Stimulated activated CD8-positive, alpha-beta memory T cell treated with anti-CD3 and anti-CD28 coated beads, Interleukin-4, amount 100 ng/mL, for 1 hour (primary cell): Measurements from ENCODE around the gene ETFA.

ENCODE experiments used
- DNase-seq, 2 donors: peaks; one replicate each; pipeline ENCODE4 v3.0.0-alpha.2; 2020; ENCODE audit warnings: low read depth in 2 of 2, low spot score in 1 of 2

The ETFA gene

DNA sequence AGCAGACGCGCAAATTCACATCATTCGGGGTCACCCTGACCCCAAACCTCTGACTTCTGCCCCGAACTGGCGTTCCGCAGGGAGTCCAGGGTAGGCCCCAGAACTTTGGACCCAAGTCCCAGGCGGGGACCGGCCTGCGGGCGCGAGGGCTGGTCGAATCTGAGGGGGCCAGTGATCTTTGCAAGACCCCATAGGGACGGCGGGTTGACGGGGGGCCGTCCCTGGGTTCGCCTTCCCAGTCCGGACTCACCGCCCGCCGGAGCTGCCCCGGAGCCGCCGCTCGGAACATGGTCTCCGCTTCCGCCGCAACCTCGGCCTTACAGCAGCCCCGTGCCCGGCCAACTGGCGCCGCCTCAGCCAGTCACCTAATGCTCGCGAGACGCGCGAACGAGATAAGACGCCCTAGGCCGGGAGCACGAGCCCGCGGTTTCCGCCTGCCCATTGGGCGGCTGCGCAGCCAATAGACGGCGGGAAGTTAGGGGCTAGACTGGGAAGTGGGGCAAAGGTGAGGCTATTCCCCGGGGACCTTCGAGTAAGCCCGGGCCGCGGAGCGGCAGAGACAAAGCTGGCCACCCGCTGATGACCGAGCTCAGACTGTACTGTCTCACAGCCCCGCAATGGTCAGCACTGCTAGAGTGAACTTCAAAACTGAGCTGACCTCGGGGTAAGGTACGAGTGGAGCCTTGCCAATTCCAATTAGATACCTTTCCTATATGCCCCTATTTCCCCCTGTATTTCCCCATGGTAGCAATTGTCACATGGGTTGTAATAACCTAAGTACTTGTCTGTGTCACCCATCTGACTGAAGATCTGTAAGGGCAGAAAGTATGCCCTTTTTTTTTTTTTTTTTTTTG, at the start of gene ETFA:
Gene ETFA (minus strand): TSS at position 370 of the 854 bp plus-strand sequence. CDS start 81 bp downstream, at position 289.
- DNase-seq, result peak; percentile 75 to 76

DNA sequence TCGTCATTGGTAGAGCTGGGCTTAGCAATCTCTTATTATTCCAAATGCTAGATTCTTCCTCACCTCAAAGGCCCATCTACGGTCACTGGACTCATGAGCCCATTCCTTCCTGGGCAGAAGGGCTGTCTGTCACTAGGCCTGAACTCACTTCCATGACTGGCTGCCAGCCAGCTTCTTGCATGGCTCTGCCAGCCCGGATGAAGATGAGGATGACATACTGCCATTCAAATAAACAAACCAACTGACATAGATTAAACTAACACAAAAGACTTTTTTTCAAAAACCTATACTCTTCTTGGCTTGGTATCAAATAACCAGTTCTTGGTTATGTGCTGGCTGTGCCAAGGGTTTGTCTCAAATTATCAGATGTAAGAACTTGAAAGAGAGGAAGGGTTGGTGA, 49.1 kb upstream of the ETFA start:
- DNase-seq, result no peak

DNA sequence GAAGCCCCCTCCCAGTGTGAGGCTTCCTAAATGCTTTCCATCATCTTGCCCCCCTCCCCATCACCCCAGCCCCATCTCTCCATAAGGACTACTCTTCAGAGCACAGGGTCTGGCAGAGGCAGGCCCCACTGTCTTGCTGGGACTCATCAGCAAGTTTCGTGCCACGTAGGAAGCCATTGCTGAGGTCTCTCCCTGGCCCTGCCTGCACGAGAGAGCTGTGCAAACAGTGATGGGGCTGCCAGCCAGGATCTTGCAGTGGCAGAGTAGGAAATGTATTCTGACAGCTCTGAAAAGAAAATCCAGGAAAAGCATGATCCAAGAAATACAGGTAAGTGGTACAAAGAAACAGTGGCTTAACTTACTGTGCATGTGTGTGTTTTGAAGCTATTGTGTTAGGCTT, 47.9 kb upstream of the ETFA start:
- no peak for DNase-seq

DNA sequence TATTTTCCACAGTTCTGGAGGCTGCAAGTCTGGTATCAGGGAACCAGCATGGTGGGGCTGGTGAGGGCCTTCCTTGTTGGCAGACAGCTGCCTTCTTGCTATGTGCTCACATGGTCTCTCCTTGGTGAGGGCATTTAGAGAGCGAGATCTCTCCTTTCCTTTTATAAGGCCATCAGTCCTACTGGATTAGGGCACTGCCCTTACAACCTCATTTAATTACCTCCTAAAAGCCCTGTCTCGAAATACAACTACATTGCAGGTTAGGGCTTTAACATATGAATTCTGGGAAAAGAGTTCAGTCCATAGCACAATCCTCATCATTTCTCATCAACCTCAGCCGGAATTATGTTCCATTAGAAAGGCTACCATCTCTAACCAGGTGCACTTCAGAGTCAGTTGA, 47.2 kb upstream of the ETFA start:
- DNase-seq, result no peak

DNA sequence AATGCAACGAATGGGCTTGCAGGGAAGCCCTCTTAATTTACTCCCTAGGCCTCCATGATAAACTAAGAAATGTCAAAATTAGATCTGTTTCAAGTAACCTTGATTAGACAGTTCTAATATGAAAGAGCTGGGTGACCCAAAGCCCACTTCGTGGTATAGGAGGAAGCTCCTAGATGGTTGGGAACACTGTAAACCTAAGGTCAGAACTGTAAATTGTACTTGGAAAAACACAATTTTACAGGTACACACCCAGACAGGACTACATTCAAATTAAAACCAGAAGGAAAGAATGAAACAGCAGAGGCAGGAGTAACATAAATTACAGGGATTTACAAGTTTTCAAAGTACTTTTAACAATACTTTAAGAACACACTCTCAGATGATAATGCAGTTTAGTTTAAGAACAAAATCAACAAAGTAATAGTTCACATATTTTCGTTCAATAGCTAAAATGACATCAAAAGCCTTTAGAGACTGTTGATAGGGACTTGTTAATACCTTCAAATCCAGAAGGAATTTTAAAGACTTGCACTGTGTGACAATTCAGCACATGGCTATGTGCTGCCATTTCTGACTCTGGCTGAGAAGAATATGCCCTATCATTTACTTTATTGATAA, 43.7 kb upstream of the ETFA start:
- DNase-seq, result no peak

DNA sequence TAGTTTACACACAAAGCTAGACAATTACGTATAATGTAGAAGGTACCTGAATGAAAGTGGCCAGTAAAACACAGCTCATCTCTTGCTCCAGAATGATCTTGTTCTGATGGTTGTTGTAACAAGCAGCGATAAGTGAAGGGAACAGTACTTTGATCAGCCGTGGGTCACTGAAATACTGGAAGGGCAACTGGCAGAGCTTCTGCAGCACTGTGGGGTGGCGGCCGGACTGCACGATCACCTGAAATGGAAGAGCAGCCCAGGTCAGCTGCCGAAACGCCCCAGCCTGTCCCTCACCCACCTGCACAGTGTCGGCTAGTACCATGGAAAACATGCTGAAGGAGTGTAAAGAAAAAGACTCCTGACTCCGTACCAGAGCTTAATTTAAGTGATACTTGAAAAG, 42.6 kb upstream of the ETFA start:
- no peak for DNase-seq

DNA sequence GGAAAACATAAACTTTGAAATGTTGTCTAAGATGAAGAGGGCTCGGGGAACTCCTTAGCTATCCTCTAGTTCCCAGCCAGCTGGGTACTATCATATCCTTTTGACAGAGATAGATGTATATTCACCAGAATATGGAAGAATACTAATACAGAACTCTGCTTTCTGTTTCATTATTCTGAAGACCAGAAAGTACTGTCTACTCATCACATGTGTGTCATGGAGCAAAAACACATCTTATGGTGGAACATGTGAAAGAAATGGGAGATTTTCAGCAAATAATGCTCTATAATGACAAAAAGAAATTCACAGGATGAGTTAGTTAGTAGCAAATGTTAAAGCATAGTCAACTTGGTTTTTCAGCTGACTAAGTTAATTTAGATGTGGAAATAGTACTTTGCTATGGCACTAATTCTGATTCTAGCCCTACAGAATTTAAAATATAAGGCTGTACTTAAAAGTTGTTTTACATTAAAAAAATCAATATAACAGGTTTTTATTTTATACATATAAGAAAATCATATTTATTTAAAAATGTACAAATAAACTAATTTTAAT, 41.8 kb upstream of the ETFA start:
- no peak for DNase-seq

DNA sequence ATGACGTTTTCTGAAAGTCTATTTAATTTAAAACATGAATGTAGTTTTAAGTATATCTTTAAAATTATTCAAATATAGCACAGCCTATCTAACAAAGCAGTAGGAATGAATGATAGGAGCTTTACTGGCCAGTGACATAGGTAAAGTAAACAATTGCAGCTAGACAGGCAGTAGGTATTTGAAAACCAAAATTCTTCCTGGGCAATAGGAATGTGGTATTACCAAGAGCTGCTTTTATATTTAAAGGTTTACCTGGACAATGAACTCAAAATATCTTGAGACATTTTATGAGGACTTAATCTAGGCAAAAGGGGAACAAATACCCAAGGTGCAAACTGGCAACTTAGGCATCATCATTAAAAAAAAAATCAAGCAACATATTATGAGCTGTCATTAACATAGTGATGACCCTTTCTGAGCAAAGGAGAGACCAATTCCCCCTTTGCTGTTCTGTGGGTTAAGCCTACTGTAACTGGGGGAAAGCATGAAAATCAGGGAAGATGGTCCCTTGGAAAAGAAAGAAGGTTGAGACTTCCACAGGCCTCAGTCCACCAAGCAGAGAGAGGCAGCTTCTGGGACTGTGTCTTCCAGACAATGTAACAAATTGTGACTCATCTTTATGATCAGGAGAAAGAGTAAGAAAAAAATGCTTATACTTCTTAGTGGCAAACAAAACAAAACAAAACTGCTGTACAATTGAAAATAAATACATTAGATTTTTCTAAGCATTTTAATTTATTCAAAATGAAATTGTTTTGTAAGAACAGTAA, 38.2 kb upstream of the ETFA start:
- no peak for DNase-seq

DNA sequence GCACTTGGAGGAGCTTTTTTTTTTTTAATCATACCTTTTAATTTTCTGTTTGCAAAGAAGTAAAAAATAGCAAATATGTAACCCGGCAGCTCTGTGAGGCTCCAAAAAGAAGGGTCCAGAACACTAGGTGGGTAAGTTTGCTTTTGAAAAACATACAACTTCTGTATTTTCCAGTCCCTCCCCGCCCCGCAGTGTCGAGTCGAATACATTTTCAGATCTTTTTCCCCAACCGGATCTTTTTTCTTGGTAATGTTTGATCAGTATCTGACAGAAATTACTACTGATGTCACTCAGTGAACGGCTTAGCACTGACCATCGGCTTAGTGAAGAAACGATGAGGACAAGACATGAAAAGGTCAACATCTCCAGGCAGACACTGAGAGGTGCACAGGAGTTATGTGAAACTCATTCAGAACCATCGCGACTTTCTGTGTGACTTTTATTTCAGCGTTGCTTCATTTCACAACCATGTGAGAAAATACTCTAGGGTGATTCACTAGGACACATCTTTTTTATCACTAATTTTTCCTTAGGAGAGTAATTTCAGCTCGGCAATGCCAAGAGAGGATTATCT, 36.3 kb upstream of the ETFA start:
- no peak for DNase-seq

DNA sequence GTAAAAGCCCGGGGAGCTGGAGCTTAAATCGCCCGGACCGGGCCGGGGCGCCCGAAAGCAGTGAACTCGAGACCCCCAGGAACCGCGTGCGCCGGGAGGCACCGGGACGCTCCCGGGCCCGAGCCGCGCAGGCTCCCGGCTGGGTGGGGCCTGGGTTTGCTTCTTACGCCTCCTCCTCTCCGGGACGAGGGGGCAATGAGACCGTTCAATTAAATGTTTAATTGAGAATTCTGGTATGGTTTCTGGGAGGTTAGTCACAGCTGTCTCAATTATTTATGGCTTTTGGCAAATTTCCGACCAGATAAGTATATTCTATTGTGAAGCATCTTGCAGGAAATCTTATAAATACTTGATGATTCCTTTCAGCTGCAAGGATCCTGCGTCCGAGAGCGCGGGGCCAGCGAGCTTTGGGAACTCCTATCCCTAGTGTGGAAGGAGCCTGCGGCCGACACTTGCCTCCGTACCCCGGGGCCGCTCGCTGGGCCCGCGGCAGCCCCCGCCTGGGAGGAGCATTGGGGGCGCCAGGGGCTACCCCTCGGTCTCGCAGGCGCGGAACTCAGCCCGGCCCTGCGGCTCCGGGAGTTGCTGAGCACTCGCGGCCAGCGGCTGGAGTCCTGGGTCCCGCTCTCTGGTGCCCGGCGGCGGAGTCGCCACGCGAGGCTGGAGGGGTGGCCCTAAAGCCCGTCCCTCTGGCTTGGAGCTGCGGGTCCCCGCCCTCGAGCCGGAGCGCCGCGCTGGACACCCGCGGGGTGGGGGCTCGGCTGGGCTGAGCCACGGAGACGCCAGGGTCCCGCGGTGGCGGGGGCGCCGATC, 35.6 kb upstream of the ETFA start:
- no peak for DNase-seq

DNA sequence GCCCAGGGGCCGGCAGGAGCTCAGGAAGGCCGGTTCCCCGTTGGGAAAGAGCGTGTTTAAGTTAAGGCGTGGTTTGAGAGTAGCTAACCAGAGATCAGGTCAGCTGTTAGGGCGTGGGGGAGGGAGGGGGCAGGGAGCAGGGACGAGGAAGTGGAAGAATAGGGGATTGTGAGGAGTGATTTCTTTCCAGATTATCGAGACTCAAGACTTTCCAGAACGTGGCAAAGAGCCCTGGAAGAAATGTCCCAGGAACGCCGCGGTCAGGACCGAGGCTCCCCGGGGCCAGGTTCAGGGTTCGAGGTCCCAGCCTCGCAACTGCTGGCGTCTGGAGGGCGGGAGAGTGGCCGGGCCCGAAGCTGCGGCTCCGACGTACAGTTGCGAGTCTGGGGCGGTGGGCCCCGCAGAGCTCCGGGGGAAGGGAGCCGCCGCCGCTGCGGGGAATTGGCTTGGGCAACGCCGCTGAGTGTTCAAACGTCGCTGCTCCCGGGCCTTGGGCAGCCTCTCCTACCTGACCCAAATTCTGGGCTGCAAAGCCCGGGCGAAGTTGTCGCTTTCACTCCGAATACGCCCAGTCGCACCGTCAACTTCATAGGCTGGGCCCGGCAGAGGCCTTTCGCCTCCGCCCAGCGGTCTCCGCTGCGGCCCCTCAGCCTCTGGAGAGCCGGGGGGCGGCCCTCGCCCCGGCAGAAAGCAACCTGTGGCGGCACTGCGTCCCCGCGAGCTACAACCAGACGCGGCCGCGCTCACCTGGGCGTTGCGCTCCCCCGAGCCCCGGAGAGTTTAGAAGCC, 34.8 kb upstream of the ETFA start:
- no peak for DNase-seq

DNA sequence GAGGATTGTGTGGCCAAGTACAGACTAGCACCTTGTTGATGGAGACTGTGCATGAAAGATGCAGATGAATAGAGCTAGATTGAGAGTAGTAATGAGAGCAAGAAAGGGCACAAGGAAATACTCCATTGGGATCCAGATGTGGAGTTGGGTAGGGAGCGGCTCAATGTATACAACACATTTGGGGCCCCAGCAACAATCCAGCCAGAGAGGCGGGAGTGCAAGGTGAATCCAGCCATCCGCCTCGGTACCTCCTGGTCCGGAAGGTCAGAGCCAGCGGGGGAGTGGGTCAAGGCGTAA, 34.3 kb upstream of the ETFA start:
- no peak for DNase-seq

DNA sequence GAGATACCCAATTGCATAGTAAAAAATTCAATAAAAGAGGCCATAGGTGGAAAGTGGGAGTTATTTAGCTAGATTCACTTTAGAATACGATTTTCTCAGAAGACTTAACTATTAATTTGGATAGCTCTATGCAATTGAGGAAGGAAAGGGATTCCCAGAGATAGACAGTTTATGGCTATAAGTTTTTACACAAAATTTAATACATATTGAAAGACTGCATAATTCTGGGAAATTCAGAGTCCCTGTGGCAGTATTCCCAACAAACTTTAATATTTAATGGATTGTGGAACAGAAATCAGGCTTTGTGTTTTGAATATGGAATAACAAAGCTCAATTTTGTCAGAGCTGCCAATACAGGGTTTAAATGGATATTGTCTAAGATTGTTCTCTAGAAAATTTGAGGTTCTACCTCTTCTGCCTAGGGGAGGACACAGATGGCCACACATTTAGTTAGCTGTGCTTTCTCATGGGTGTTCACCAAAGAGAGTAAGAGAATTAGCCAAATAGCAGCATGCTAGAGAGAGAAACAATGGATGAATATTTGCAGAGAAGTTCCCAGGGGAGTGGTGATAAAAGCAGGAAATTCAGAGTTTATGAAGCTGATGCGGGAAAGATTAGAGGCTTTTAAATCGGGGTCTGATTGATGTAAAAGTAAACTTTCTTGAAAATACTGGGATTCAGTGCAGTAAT, 33.8 kb upstream of the ETFA start:
- no peak for DNase-seq

DNA sequence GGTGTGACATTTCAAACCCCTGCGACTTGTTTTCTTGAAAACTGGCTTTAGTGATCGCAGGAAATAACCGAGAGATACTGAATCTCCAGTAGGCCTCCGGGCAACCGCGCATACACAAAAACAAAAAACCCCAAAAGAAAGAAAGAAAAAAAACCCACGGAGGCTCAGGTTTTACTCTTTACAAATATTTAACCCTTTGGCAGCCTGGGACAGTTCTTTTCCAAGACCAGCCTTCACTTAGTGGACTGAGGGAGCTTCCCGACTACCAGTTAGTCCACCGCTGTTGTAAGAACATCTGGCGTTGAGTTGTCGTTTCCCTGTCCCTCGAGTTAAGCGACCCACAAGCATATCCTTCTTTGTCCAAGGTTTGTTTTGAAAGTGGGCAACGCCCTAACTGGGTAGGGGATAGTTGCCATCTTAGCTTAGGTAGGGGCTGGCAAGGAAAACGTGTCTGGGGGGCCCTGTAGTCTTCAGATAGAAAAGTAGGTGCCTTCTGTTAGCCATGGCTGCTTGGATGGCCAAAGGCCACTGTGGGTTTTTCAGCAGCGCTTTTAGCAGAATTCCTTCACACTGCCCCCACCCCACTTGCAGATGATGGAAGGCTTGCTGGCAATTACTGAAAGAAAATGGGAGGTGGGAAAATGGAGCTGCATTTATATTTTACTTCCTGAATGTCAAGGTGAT, 32.2 kb upstream of the ETFA start:
- DNase-seq, result no peak

DNA sequence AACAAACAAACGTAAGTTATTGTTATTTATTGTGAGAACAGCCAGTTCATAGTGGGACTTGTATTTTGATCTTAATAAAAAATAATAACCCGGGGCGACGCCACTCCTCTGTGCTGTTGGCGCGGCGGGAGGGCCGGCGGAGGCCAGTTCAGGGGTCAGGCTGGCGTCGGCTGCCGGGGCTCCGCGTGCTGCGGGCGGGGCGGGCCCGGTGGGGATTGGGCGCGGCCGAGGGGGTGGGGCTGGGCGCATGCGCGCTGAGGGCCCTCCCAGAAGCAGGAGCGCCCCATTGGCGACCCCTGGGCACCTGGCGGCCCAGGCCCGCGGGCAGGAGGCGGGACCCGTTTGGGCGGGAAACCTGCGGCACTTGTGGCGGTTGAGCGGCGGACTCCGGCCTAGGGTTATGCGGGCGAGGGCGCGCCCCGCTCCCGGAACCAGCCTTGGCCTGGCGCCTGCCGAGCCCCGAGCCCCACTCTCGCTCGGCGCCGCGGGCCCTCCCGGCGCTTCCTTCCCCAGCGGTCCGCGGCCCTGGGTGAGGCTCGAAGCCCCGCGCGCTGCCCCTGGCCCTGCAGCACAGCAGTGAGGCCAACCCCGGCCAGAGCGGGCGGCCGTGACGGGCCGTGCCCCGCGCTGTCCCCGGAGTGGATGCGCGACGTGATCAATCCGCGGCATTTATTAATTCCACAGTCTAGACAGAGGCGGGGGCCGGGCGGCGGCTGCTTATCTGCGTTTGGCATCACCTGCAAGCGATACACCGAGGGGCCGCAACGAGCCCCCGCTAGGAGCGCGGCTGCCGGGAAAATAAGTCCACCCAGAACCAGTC, 31.3 kb upstream of the ETFA start:
- DNase-seq, result no peak

DNA sequence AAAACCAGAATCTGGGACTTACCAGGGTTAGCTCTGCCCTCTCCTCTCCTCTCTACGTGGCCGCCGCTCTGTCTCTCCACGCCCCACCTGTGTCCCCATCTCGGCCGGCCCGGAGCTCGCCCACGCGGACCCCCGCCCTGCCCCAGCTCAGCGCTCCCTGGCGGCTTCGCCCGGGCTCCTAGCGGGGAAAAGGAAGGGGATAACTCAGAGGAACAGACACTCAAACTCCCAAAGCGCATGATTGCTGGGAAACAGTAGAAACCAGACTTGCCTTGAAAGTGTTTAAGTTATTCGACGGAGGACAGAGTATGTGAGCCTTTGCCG, 30.8 kb upstream of the ETFA start:
- no peak for DNase-seq

DNA sequence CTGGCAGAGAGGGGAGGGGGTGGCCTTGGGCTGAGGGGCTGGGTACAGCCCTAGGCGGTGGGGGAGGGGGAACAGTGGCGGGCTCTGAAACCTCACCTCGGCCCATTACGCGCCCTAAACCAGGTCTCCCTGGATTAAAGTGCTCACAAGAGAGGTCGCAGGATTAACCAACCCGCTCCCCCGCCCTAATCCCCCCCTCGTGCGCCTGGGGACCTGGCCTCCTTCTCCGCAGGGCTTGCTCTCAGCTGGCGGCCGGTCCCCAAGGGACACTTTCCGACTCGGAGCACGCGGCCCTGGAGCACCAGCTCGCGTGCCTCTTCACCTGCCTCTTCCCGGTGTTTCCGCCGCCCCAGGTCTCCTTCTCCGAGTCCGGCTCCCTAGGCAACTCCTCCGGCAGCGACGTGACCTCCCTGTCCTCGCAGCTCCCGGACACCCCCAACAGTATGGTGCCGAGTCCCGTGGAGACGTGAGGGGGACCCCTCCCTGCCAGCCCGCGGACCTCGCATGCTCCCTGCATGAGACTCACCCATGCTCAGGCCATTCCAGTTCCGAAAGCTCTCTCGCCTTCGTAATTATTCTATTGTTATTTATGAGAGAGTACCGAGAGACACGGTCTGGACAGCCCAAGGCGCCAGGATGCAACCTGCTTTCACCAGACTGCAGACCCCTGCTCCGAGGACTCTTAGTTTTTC, 30.2 kb upstream of the ETFA start:
- no peak for DNase-seq
